ENCODE results near the gene CPXM2. TPM values are rescaled to one million over a fixed set of nuclear protein-coding genes. Genes with fewer than 3 reads are reported as not detected.

The CPXM2 gene
- total RNA-seq: 0.16 TPM

DNA sequence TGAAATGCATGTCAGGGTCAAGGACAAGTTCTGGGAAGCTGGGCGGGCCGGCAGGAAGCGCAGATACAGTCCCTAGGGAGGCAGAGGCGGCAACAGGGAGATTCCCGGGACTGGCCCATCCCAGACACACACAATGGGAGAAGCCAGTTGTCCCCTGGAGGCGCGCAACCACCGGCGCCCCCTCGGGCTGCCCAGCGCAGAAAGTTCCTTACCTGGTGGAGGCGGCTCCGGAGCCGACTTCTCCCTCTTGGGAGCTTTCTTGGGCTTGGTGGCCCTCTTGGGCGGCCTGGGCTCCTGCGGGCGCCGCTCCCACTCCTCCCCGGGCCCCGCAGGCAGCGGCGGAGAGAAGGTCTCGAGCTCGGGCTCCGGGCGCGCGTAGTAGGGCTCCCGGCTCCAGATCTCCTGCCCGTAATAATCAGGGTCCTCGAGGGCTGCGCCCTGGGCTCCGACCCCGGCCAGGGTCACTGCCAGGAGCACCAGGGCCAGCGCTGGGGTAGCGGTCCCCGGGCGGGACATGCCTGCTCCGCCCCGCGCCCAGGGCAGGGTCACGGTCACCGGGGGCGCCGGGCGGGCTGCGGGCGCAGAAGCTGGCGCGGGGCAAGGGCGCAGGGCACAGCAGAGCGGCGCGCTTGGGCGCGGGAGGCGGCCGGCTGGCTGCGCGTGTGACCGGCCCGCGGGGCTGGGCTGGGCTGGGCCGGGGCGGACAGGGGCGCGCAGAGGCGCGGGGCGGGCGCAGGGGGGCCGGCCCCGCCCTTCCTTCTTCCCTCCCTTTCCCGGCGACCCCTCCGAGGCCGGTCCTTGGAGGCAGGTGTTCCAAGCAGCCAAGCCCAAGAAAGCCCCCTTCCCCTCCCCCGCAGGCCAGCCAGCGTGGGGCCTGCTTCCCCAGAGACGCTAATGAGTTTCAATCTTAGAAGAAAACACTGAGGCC is at the start of gene CPXM2:
Gene CPXM2 (minus strand): TSS at position 664 of the 928 bp plus-strand sequence. CDS start 148 bp downstream, at position 516.
- DNase-seq: no peak

DNA sequence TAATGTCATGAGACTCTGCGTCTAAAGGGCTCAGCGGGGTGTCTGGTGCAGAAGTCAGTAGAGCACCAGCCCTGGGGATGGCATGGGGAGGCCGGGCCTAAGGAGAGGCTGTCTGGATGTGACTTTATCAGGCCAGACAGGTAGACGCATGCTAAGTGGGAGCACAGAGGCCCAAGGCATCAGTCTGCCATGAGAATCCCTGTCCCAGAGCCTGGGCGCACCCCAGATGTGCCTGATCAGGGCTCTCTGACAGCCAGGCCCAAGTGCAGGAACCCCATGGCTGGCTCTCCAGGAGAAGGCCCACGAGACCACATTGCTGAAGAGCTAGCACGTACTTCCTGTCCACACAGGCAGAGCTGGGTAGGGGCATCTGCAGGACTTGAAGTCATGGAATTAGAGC is 48.0 kb upstream of the CPXM2 start:
- DNase-seq: no peak

DNA sequence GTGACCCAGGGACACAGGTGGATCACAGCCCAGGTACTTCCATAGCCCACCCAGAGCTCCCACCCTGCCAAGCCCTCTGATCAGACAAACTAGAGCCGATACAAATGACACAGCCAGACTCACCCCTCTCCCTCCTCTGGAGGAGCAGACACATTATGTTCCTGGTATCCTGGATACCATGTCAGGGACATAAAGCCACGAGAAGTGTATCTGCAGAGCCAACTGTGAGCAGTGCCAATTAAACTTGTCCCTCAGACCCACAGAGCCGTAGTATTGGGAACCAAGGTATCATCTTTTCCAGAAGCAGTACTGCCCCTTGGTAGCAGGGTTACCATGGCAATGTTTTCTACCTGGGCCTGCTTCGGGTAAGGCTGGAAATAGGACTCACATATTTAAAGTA is 47.3 kb upstream of the CPXM2 start:
- DNase-seq: no peak

DNA sequence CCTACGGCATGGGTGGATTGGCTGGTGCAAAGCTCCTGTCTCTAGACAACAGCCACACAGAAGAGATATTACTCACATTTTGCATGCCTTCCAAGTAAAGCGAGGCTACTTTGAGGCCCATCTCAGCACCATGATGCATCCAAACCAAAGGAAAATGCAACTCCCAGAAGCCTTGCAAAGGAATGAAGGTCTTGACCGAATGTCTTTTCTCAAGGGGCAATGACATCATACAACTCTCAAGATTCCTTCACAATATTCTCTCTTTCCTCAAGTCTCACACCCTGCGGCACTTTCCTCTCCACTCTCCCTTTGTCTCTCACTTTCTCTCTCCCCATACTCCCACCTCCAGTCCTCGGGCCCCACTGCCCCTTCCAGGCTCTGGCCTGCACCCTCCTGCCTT is 44.8 kb upstream of the CPXM2 start:
- DNase-seq: no peak

DNA sequence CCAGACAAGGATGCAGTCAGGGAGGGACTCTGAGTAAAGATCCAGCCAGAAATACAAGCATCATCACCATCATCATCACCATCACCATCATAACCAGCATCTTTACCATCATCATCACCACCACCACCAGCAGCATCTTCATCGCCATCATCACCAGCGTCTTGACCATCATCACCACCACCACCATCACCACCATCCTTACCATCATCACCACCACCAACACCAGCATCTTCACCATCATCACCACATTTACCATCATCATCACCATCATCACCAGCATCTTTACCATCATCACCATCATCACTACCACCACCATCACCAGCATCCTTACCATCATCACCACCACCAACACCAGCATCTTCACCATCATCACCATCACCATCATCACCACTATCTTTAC is 44.1 kb upstream of the CPXM2 start:
- DNase-seq: no peak

DNA sequence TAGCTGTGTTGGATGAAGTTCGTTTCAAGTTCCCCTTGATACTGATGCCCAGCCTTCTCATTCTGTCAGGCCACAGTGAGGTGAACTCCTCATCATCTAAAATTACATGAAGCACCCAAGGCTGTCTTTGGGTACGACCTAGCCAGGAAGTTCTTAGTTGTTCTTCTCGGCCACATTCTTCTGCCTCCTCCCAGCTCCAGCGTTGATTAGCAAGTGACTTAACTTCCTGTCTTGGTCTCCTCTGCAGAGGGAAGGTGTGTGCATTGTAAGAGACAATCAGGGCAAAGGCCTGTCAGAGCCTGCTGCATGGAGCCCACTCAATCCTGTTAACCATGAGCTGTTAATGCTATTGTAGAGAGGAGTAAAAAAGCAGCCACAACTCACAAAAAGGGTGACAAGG is 43.2 kb upstream of the CPXM2 start:
- DNase-seq: no peak

DNA sequence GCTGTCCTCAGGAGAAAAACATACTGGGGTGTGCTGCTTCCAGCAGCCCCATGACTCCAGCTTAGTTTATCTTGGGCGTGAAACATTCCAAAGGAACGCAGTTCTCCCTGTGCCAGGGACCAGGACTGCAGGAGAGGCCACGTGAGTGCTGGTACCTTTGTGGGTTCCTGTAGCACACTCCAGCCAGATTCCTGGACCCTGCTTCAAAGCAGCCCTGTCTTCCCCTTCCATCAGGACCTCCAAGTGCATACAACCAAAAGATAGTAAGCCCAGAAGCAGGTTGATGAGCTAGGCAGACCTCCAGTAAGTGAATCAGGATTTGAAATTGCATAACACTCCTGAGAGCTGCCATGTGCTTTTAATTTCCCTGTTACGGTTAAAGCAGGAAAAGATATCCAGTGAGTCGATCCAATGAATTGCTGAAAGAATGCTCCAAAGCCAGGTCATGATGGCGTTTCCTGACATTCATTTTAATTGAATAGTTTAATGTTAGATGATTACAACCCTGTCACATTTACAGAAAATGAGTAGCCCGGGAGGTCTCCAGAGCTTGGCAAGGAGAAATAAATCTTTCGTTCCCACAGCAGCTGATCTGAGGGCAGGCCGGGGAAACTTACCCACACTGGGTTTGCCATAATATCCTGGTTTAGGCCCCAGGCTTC is 38.9 kb upstream of the CPXM2 start:
- DNase-seq: no peak

DNA sequence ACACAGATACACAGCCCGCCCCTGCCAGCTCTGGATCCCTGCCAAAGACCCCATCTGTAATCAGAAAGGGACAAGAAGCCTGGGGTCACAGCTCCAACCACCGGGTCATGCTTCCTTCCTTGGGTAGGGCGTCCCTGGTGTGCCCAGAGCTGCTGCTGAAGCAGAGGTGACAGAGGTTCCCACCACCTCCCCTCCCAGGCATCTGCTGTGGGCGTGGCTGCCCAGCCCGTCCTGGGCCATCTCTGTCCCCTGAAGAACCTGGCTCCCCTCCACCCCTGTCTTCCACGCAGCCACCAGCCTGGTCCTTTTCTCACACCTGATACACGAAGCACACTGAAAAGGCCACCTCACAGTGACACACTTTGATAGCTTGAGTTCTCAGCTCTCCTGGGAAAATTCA is 38.2 kb upstream of the CPXM2 start:
- no peak for DNase-seq

DNA sequence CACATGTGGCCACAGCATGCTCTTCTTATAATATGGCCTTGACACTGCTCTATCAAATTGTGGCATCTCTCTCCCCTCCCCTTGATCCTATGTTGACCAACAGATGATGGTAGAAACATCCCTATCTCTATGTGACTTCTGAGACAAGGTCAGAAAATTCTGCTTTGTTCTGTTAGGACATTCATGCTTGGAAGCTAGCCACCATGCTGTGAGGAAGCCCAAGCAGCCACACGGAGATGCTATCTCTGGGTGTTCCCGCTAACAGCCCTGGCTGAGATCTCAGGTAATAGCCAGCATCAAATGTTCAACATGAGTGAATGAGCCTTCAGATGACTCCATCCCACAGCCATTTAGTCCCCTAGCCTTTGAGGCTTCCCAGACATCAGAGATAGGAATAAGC is 36.8 kb upstream of the CPXM2 start:
- no peak for DNase-seq

DNA sequence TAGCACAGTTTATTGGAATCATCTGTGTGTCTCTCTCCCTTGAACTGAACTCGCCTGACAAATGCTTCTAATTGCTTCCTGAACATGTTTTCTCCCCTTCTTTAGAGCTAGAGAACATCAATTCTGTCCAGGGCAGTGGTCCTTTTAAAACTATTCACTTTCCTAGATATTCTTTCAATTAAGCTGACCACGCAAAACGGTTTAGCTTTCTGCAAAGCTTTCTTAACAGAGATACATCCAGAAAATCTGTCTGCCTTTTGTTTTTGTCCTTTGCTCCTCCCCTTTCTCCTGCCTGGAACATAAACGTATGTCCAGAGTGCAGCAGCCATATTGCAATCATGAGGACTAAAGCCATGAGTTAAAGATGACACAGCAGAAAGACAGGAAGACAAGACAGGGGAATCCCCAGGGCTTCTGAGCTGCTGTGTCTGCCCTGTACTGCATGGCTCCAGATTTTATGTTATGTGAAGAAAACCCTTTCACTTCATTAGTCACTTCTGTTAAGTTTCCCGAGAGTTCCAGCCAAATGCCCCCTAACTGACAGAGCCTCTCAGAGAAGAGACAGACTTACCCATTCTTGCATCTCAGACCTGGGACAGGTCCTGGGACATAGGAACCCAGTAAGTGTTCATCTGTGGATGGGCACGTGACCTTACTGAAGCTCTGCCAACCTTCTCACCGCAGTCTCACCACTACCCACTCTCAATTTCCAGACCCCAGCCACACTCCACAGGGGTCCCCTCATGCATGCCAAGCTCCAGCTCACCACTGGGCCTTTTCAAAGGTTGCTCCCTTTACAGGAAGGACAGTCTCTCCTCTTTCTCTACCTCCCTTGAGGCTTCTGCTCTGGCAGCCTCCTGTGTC is 35.0 kb upstream of the CPXM2 start:
- no peak for DNase-seq

DNA sequence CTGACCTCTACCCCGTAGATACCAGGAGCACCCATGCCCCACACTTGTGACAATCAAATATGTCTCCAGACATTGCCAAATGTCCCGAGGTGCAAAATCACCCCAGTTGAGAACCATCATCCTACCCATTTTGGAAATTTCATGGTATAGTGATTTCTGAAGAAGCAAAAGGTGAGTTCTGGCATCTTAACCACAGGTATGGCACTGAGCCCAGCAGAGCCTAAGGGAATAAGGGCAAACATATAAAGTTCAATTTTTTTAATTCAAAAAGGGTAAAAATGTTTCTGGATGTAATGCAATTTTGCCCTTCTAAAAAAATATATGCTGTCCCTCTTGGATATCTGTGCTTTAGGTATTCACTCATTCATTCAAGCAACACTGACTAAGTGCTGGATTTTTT is 30.5 kb upstream of the CPXM2 start:
- DNase-seq: no peak

DNA sequence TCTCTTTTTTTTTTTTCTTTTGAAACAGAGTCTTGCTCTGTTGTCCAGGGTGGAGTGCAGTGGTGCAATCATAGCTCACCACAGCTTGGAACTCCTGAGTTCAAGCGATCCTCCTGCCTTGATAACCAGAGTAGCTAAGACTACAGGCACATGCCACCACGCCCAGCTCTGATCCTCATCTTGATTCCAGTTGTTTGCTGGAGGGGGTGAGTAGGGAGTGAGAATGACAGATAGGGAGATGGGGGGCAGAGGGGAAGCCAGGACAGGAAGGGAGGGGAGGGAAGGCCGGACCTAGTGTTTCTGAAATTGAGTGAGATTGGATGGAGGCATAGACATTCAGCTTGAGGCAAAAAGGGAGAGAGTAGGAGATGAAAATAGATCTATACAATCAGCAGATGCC is 25.2 kb upstream of the CPXM2 start:
- DNase-seq: no peak

DNA sequence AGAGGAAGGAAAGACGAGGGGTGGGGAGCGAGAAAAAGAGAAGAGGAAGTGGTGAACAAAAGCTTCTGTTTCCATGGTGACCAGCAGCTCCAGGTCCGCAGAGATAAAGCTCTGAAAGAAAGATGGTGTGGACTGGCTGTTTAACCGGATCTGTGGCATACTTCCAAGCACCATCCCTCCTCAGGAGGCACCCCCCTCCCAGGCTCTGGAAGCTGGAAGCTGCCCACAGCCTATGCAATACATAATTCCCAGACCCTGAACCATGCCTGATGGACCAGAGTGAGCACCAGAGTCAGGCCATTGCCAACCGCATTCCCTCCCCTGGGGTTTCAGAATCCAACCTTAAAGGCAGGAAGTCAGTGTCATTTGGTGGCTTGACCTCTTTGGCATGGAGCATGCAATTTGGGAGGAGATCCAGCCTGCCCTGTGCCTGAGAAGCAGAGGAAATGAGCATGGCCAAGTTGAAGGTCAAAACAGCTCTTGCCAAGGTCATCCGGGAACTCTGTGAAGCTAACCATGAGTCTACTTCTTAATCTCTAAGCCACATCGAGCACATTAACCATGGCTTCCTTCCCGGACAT is 22.2 kb upstream of the CPXM2 start:
- no peak for DNase-seq

DNA sequence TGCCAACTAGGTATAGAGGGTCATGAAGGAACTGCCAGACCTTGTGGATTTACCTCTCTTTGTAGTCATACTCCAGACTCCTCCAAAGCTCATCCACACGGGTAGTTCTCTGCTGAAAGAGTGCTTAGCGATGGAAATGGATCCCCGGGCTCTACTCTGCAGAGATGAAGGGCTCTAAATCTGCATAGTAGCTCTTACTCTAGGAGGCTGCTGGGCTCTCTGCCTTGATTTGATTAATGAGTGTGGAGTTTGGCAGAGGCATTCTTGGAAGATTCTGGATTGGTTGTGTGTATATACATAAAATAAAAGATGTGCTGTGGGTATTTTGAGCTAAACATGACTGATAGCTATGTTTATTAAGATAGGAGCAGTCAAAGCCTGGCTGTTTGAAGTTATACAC is 21.3 kb upstream of the CPXM2 start:
- no peak for DNase-seq

DNA sequence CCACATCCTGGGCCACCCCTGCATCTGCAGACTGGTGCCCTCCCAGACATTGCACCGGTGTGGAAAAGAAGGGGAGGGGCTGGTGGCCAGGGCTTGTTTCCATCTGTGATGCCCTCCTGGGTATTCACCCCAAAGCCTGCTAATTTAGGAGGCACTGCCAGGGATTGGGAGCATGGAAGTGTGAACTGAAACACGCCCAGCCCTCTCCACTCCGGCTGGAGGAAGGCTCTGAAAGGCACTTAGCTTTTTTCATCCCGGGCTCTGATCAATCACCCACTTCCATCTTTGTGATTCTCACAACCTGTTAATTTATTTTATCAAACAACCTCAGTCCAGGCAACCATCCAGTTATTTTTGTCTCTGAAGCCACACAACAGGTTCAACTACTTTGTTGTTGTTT is 20.9 kb upstream of the CPXM2 start:
- no peak for DNase-seq

DNA sequence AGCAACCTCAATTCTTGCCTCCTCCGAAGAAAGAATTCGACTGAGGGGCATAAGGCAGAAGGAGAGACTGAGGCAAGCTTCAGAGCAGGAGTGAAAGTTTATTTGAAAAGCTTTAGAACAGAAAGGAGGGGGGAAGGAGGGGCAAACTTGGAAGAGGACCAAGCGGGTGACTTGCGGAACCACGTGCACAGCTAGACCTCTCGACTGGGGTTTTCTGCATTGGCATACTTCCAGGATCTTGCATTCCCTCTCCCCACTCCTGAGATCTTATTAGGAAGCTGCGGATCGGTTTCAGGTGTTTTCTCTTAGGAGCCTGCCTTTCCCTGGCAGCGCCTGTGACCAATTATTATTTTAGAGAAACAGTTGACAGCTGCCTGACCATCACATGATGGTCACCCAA is 20.3 kb upstream of the CPXM2 start:
- no peak for DNase-seq

DNA sequence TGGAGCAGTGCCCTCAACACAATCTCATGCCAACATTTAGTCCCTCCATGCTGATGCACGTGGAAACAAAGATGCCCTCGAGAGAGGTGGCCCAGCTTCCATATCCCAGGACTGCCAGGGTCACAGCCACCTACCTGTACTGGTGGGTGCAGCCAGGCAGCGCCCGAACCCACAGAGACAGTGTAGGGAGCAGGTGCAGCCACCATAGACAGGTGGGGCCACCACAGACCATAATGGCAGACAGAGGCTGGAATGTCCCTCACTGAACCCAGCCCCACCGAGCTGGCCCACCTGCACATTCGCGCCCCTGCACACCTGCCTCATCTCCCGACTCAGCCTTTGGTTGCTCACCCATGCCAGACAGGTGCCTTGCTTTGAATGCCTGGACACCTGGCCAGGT is 18.3 kb upstream of the CPXM2 start:
- DNase-seq: no peak

DNA sequence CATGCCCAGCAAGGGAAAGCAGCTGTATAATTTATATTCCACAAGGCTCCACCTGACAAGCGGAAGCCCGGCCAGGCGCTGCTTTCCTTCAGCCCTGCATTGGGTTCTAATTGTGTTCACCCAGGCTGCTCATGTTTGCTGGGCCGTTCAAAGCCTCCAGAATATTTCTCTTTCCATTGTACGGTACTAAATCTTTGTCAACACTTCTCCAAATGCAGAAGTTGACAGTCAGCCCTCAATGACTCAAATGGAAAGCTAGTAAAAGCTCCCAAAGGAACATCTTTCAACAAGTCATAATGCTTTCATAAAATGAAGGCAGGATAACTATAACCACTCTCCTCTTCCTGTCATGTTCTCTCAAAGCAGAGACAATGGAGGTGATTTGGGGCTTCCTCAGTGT is 17.8 kb upstream of the CPXM2 start:
- no peak for DNase-seq

DNA sequence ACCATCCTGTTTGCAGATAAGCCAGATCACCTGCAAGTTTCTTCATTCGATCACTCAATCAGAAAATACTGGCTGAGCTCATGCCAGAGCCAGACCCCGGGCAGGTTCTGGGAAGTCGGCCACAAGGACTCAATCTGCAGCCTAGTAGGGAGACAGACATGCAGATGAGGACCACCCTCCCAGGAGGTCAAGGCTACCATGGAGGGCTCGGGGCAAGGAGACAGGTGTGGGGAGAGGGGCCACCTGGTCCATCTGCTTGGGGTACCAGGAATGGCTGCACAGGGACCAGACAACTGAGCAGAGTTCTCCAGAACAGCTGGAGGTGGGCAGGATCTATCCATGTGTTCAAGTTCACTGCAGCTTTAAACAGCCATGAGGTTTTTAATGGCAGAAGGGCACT is 16.8 kb upstream of the CPXM2 start:
- DNase-seq: no peak

DNA sequence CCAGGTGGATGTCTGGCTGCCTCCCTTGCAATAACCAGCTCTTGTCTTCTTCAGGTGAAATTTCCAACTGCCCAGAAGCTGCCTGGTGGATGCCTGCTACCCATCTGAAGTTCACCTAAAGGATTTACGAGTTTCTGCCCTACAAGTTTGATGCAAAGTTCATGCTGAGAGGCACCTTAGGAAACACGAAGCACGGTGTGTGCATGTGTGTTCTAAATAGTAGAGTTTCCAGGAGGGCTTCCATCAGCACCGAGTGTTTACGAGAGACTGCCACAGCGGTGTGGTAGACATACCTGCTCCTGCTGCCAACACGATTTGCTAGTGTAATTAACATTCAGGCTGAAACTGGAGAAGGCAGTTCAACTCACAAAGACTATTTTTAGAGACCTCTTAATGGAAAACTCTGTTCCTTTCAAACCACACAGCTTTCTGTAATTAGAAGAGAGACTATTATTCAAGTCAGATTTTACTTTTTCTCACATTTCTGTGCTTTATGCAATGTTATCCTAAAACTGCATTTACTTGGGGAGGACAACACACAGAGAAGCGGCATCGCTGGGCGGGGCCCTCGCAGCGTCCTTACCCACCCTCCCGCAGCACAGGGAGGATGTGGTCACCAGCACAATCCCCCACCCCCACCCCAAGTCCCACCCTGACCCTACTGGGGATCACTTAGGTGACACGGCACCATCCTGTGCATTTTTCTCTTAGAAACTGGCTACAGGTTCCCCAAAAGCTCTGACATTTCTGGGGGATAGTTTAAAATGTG is 15.5 kb upstream of the CPXM2 start:
- no peak for DNase-seq

DNA sequence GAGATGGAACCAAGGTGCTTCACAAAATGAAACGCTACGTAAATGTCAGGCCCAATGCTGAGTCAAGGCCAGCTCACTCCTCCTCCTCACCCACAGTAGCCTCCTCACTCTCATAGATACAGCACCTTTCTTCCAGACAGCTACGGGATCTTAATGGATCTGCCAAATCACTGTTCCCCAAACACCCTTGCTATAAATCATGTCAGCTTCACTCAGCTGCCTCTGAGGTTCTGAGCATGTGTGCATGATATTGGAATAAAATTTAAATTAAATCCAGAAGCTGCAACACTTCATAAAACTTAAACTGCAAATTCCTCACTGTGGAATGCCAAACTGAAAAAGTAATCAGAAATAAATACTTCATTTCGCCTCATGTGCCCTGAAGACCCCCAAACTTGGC is 14.7 kb upstream of the CPXM2 start:
- no peak for DNase-seq
